SKM-1 treated with dmso at 0.1 percent for 144 hours (cell line): Measurements from ENCODE around the gene RNF169.
"Not testable (repeated sequence)": the region's sequence is repeated elsewhere in the genome, so short reads cannot be mapped to it uniquely, and the experiment has no call there.

Experiments
- DNase-seq: peaks from one replicate; lab custom pipeline; 2025; ENCODE audit not compliant: unreplicated experiment; lab: John Stamatoyannopoulos, UW

The RNF169 gene

GRCh38 chr11:74726547-74727182, 22.0 kb upstream of the RNF169 start:
- DNase-seq, result peak; percentile 43

GRCh38 chr11:74729397-74729796, 19.3 kb upstream of the RNF169 start:
- DNase-seq, result no peak

- no peak for DNase-seq
Measured at GRCh38 chr11:74730571-74731260, 17.9 kb upstream of the RNF169 start.

- no peak for DNase-seq
Measured at GRCh38 chr11:74731301-74732094, 17.2 kb upstream of the RNF169 start, which contains the start of gene CHRDL2. TSS of gene CHRDL2 (minus strand) at chr11:74731426. CDS start at chr11:74730888, 538 bp downstream.

GRCh38 chr11:74734559-74734925, 14.1 kb upstream of the RNF169 start:
- DNase-seq, result no peak

GRCh38 chr11:74735365-74735928, 13.2 kb upstream of the RNF169 start:
- no peak for DNase-seq

- no peak for DNase-seq
Measured at GRCh38 chr11:74736031-74736430, 12.6 kb upstream of the RNF169 start.

- peak; percentile 61 for DNase-seq
Measured at GRCh38 chr11:74739546-74740270, 8.9 kb upstream of the RNF169 start.

- no peak for DNase-seq
Measured at GRCh38 chr11:74742070-74742469, 6.6 kb upstream of the RNF169 start.

GRCh38 chr11:74743640-74744039, 5.0 kb upstream of the RNF169 start:
- no peak for DNase-seq

GRCh38 chr11:74744277-74744676, 4.4 kb upstream of the RNF169 start:
- DNase-seq, result no peak

GRCh38 chr11:74746868-74747267, 1.8 kb upstream of the RNF169 start:
- DNase-seq, result no peak

GRCh38 chr11:74749127-74749964, 697 bp downstream of the RNF169 start:
- peak; percentile 77 for DNase-seq

- DNase-seq, result no peak
Measured at GRCh38 chr11:74749965-74750296, 1.3 kb downstream of the RNF169 start.

GRCh38 chr11:74750598-74750997, 1.9 kb downstream of the RNF169 start:
- DNase-seq, result not testable (repeated sequence)

- DNase-seq, result peak; percentile 5
Measured at GRCh38 chr11:74751303-74751702, 2.7 kb downstream of the RNF169 start.

GRCh38 chr11:74754507-74755252, 6.0 kb downstream of the RNF169 start:
- DNase-seq, result no peak

GRCh38 chr11:74755395-74755995, 6.8 kb downstream of the RNF169 start:
- no peak for DNase-seq

- DNase-seq, result no peak
Measured at GRCh38 chr11:74756571-74756970, 7.9 kb downstream of the RNF169 start.
